HG03571 (cell line): ENCODE measurements around the gene TOX3.

Source experiments
- ATAC-seq: cut with Tn5 transposase; IDR thresholded peaks from one replicate; pipeline ENCODE4 v1.9.1; 2021; ENCODE audit not compliant: unreplicated experiment

Gene TOX3

DNA sequence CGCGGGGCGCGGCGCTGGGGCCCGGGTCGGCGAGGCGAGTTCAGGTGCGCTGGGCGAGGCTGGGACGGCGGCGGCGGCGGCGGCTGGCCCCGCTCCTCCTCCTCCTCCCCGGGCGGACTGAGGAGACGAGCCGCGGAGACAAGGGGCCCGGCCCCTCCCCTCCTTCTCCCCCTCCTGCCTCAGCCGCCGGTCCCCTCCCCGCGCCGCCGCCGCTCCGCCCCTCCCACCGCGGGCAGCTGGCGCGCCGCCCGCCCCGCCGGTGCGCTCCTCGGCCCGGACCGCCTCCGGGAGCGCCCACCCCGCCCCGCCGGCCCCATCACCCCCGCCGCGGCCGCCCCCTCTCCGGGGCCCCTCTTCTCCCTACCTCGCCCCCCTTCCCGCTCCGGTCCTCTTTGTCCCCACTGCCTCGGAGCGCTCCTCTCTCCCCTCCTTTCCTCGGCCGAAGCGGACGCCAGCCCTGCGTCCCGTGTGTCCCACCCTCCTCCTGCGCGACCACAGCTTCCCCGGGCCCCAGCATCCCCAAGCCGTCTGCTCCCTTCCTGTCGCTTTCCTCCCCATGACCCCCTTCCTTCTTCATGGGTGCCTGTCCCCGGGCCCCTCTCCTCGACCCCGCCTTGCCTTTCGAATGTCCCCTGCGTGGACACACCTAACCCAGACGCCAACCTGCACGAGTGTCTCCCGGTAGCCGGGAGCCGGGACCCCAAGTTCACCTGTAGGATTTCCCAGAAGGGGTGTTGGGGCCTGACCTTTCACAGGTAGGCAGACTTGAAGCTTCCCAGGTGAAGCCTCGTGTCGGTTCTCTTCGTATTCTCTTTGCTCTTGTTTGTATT, at the start of gene TOX3:
Gene TOX3, minus strand, starts transcription at position 140 of the 830 bp plus-strand sequence. CDS start 420 bp downstream, outside the sequence.
- ATAC-seq: no peak

GRCh38 chr16:52592778-52593177, 45.8 kb upstream of the TOX3 start:
- no peak for ATAC-seq

- no peak for ATAC-seq
Measured at GRCh38 chr16:52591934-52592592, 45.1 kb upstream of the TOX3 start.

GRCh38 chr16:52591471-52591870, 44.5 kb upstream of the TOX3 start:
- no peak for ATAC-seq

DNA sequence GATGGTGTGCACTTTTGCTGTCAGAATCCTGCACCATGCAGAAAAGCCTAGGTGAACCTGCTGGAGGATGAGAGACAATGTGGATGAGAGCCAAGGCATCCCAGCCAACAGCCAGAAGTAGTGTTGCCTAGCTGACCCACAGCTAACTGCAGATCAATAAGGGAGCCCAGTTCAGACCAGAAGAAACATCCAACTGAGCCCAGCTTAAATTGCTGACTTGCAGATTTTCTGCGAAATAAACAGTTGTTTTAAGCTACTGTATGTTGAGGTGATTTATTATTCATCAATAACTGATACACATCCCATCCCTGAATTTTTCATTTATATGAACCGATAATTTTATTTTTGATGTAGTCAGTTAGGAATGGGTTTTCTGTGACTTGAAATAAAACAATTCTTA, 39.2 kb upstream of the TOX3 start:
- ATAC-seq: no peak

DNA sequence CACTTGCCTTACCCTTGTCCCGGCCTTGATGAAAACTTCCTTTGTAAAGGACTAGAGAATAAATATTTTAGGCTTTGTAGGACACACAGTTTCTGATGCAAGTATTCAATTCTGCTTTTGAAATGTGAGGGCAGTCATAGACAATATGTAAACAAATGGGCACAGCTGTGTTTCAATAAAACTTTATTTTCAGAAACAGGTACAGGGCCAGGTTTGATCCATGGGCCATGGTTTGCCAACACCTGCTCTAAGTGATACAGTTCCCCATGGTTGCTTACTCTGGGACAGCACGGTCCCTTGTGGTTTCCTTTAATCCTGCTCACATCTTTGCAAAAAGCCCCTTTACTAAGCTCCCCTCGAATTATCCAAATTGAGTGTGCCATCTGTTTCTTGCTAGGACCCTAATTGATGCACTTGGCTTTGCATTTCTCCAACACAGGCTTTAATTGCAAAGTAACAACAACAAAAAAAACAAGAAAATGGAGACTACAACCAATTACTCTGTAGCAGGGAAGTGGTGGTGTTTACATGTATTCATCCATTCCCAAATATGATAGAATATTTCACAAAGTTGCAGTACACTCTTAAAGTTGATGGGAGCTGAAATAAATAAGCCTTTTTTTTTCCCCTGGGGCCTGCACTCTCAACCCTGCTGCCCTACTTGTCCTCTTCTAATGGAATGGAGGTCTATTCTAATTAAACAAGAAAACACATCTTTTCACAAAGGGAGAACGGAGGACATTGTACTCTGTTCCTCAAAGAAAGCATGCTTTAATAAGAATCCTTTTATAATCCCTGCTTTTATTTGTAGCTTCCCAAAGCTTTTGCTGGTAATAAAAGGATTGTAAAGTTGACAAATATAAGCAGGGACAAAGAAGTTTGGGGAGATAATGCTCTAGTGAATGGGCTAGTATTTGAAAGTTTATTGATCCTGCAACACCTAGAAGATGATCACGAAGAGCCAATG, 37.7 kb upstream of the TOX3 start:
- ATAC-seq: no peak

GRCh38 chr16:52581530-52581929, 34.6 kb upstream of the TOX3 start:
- ATAC-seq: no peak

- ATAC-seq: no peak
Measured at GRCh38 chr16:52580488-52580887, 33.5 kb upstream of the TOX3 start.

DNA sequence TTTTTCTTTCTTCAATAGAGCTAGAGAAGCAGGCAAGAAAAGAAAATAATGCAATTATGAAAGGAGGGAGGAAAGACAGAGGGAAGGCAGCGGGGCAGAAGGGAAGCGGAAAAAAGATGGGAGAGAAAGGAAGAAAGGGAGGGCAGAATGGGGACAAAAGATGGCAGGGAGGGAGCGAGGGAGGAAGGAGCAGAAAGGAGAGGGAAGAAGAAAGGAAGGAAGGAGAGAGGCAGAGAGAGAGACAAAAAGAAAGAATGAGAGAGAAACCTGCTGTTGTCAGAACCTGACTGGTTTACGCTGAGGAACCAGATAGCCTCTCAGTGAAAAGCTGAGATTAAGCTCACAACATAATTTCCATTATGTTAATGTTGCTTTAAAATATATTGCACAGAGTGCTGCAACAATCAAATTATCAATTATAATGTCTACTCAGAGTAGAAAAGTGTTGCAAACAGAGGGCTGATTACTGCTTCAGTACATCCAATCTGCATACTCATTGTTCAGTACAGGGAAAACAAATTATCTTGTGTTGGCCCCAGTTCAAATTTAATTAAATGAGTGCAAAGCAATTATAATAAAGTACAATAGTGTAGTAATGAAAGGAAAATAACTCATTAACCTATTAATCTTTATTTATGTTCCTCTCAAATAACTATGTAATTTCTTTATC, 32.0 kb upstream of the TOX3 start:
- no peak for ATAC-seq

GRCh38 chr16:52578007-52578828, 31.3 kb upstream of the TOX3 start:
- no peak for ATAC-seq

DNA sequence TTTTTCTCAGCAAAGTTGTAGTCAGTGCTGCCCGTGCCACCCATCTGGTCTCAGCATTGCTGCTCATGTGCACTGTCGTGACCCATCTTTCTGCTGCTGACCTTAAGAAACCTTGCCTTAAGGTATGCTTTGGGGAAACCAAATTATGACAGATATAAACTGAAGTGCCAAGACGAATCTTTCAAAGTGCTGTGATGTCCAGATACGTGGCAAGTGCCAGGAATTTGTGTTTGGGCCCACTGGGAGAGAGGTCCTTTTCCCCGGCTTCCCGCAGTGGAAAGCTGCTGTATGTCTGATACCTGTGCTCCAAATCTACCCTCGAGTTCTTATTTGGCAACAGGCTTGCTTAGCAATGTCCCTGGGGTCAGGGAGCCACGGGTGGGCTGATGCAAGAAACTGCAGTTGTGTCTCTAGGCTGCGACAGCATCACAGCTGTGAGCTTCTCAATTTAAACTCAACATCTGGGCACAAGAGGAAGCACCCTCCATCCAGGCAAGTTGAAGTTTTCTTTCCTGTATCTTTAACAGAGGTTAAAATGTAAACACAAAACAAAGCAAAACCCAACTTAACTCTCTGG, 30.3 kb upstream of the TOX3 start:
- ATAC-seq: no peak

DNA sequence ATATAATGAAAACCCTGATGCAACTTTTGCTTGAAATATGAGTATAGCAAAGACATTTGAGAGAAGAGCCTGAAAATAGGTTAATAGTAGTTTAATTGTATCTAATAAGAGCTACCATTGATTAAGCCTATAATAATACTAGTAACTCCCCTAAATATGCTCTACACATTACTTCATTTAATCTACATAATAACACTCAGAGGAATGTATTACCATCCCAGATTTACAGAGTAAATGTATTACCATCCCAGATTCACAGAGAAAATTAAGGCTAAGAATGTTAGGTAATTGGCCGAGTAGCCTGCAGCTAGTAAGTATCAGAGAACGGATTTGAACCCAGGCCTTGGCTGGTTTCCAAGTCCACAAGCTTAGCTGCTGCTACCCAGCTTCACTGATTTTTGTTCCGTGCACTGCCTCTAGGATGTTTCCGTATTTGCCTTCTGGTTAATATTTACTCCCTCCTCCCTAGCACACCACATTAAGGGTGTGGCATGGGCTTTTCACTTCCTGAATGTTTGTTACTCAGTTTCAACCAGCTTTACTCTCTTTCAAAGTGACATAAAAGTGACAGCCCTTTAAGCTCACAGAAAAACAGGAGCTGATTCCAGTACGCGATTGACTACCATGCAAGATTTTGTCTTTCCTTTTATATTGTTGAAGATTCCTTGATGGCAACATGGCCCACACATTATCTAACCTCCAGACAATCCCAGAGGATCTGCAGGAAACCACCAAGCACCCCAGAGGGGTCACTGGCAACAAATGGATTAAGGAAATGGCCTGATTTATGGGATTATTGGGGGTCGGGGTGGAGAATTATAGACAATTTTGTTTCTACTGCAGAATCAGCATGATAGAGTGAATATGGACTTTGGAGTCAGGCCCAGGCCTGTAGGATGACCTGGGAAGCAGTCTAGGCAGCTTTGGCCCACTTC, 26.7 kb upstream of the TOX3 start:
- peak; percentile 78 for ATAC-seq

DNA sequence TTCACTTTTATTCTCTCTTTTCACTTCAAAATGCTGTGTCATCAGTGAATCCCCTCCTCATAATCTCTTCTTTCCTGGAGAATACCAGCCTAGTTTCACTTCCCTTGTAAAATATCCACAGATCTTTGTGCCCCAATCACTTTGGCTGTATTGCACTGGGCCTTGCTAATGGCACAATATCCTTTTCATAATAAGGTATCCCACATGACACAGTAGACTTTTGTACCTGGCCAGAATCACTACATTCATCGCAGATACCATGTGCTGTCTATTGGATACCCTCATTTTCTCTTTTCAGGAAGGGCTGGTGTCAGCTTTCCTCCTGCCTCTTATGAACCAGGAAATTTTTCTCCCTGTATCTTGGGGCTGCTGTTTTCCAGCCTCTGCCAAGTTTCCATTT, 25.7 kb upstream of the TOX3 start:
- ATAC-seq: no peak

DNA sequence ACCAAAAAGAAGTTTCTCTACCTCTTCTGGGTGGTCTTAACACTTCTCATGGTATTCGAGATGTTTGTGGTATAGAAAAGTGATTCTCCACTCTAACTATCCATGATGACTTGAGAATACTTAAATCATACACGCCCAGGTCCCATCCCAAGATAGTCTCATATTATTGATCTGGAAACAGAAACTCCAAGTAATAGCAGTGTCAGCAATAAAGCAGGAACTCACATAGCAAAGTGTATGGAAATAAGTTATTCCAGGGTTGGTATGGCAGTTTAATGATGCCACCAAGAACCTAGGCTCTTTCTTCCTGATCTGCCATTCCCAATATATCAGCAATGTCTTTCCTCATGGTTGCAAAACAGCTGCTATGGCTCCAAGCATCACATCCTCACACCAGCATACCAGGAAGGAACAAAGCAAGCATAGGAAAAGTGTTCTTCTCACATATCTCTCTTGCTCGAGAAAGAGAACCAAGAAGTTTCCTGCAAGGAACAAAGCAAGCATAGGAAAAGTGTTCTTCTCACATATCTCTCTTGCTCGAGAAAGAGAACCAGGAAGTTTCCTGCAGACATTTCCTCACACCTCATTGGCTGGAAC, 23.6 kb upstream of the TOX3 start:
- ATAC-seq: no peak

DNA sequence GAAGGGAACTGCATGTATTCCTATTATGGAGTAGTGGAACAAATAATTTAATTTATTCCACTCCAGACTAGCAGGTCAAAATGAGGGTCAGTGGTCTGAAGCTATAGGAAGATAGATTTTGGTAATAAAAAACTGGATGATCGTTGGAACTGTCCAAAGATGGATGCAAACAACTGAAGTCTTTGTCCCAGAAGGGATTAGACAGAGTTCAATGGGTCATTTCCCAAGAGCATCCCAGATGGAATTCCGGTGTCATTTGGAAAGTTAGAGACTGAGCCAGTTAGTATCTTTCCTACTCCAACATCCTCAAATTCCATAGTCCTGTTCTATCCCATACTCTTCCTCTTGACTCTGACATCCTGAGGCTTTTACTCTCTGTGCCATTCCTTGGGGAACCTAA, 22.8 kb upstream of the TOX3 start:
- no peak for ATAC-seq

DNA sequence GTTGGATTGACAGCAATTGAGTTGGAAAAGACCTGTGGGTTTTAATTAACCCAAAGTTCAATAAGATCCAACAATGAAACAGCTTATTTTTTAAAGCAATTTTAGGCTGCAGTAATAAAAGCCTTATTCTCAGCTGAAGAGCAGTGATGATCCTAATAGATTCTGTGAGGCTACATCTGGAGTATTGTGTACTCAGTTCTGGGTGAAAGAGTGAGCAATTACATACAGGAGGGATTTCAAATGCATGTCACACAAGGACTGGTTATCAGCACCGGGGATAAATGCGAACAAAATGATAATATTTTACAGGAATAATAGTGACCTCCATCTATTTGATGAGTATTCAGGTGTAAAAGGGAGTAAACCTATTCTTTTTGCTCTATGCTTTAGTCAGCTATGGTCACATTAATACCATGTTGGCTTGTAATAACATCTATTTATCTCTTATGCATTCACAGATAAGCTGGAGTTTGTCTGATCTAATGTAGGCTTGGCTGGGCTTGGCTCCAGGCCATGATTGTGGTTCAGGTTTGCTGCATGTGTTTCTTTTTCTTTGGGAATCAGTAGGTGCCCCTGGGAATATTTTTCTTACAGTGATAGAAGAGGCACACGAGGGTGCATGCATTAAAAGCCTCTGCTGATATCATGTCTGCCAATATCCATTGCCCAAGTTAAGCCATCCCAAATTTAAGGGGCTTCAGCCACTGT, 22.2 kb upstream of the TOX3 start:
- ATAC-seq: no peak

DNA sequence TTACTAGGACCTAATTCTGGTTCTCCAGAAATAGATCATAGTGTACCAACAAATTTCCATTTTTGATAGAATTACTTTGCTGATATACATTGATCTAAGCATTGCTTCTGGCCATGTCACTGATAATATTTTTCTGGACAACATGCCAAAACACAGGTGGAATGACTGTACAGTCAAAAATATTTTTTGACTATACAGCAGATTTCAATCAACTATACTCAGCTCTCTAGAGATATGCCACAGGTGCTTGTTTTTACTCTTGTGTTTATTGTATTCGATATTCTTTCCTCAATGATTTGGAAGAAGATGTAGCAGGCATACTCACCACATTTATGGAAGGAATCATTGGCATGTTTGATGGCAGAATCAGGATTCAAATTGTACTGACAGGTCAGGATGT, 21.6 kb upstream of the TOX3 start:
- no peak for ATAC-seq

- no peak for ATAC-seq
Measured at GRCh38 chr16:52567193-52567592, 20.2 kb upstream of the TOX3 start.
